ENCODE results near the gene LRCH1.

Gene LRCH1

DNA sequence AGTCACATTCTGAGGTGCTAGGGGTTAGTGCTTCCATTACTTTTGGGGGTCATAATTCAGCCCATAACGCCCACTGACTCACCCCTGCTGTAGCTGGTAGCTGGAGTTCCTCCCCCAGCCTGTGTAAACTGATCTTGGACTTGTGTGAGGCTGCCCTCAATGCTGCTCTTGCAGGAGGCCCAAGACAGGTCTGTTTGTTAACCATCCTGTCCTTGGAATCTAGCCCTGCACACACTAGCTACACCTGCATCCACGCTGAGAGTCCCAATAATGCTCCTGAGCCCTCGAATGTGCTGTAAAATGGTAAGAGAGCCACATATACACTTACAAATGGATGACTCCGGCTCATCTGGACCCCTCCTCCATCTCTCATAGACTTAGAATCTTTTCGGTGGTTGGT, 9.6 kb downstream of the LRCH1 start:
- no peak for DNase-seq (ENCODE audit: low spot score)

- no peak for DNase-seq (ENCODE audit: low spot score)
These were observed 13.1 kb downstream of the LRCH1 start for GRCh38 chr13:46565808-46566750.

DNA sequence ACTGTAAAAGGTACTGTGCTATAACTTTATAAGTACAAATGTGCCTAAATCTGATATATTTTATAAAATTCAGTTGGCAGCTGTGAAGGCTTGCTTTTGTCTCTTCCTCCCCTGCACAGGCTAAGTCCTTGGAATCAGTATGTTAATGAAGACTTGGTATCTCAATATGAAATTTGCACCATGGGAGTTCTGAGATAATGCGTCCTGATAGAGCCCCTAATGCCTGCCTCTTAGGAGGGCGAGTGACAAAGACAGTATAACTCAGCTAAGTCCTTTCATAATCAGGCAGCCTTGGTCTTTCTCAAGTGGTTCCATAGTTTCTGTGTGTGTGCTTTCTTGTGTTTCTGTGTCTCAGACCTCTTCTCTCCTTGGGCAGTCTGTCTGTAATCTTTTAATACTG, 14.7 kb downstream of the LRCH1 start:
- no peak for DNase-seq (ENCODE audit: low spot score)

- no peak for DNase-seq (ENCODE audit: low spot score)
These were observed 16.5 kb downstream of the LRCH1 start for GRCh38 chr13:46569456-46569855.

- no peak for DNase-seq (ENCODE audit: low spot score)
These were observed 17.3 kb downstream of the LRCH1 start for GRCh38 chr13:46570273-46570672.

DNA sequence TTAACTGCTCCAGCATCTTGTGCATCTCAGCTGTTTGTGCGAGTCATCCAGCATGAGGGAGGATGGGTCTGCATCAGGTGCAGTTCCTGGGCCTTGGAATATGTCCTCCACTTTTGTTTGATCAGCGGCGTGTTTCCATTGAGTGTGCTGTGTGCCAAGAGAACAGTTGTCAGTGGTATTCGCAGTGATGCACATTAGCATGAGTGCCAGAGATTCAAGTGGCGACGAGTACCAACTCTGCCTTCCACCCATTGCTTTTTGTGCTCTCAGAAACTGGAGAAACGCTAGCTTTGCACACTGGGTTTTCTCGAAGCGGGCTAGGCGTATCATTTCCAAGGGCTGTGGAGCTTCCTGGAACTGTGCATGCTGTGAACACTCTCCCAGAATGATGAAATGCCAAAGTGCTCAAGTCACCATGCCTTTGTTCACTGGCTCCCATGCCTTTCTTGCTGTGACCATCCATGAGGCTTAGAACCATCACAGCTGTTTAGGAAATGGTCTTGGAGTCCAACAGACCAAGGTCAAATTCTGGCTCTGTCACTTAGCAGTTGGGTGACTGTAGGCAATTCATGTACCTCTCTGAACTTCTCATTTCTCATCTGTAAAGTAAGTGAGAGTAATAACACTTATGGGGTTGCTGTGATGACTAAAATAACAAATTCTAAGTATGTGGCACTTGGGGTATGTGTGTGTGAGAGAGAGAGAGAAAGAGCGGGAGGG, 18.4 kb downstream of the LRCH1 start:
- DNase-seq (ENCODE audit: low spot score): peak; percentile 52

DNA sequence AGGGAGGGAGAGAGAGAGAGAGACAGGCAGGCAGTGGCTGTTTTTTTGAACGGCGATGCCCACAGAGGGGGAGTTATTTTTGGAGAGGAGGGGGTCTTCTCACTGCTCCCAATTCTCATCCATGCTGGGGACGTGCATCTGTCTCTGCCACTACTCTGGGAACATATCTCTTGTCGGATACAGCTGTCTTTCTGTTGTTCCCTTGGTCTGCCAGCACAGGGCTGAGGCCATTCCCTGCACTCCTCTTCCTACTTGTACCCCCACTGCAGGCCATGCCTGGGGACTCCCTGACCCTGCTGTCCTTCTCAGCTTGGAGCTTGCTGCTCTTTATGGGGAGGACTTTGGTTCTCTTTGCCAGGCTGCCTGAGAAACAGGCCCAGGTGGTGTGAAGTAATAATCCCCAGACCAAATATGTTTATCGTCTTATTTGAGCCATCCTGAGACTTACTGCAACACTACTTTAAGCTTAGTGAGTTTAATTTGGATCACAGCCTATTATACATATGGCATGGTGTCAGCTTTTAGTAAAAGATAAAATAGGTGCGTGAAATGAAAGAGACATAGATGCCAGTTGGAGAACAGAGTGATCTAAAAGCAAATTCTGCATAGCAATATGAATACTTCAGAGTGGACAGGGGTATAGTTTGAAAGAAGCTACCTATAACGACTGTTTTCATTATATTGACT, 19.1 kb downstream of the LRCH1 start:
- no peak for DNase-seq (ENCODE audit: low spot score)

DNA sequence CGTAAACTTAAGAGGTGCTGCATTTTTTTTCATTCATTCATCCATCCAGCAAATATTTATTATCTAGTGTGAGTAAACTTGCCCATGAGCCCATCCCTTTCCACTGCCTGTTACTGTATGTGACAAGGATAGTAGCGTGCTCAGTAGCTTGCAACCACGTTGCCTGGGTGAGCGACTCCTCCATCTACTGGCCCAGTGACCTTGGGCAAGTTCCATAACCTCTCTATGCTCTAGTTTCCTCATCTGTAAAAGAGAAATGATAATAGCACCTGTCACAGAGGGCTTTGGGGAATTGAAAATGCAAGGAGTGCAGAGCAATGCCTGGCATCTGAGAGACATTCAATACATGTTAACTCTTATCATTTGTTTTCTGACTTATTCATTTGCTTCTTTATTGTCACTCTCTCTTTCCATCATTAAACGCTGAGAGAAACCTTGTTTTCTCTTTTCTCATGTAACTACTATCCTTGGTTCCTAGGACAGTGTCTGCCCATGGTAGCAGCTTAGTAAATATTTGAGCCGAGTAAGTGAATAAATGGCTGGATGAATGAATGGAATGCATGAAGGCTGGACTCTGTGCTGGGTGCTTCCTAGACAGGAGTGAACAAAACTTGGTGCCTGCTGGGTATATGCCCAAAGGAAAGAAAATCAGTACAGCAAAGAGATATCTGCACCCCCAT, 19.9 kb downstream of the LRCH1 start:
- no peak for DNase-seq (ENCODE audit: low spot score)

DNA sequence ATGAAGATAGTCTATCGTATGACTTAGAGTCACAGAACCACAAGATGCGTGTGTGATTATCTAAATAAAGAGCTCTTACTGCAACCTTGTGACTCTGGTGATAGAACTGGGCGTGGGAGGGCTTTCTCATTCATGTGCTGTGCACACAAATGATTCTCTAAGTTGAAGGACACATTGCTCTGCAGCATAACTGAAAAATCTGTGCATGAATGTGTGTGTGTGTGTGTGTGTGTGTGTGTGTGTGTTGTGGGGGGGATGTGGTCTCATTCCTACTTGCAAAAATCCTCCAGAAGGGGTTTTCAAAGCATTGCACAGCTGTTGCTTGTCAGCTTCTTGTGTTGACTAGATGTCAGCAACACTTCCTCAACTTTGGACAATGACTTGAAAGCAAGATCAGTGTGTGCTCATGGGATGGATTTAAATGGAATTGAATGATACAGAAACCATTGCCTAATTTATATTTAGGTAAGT, 22.4 kb downstream of the LRCH1 start:
- peak; percentile 15 for DNase-seq (ENCODE audit: low spot score)

DNA sequence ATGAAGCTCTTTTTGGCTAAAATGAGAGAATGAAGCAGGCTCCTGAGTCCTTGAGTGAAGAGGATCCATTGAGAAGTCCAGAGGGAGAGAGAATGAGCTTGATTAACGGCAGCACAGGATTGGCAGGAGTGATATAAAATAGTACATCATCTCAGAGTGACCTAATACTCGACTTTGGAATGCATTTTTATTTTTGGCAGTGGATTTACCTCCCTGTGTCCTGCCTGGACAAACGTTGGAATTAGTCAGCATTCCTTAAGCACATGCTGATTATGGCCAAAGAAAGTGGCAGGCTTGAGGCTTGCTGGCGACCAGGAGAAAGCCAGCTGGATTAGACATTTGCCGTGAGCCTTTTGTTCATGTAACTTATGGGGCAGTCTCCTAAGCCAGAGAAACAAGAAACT, 22.9 kb downstream of the LRCH1 start:
- peak; percentile 66 for DNase-seq (ENCODE audit: low spot score)

DNA sequence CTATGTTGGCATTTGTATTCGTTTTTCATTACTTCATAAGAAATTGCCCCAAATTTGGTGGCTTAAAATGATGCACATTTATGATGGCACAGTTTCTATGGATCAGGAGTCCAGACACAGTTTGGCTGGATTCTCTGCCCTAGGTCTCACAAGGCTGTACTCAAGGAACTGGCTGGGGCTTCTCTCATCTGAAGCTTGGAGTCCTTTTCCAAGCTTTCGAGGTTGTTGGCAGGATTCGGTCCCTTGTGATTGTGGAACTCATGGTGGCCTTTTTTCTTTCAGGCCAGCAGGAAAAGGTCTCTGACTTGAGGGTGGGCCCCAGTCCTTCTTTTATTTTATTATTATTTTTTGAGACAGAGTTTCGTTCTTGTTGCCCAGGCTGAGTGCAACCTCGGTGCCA, 23.8 kb downstream of the LRCH1 start:
- DNase-seq (ENCODE audit: low spot score): no peak

DNA sequence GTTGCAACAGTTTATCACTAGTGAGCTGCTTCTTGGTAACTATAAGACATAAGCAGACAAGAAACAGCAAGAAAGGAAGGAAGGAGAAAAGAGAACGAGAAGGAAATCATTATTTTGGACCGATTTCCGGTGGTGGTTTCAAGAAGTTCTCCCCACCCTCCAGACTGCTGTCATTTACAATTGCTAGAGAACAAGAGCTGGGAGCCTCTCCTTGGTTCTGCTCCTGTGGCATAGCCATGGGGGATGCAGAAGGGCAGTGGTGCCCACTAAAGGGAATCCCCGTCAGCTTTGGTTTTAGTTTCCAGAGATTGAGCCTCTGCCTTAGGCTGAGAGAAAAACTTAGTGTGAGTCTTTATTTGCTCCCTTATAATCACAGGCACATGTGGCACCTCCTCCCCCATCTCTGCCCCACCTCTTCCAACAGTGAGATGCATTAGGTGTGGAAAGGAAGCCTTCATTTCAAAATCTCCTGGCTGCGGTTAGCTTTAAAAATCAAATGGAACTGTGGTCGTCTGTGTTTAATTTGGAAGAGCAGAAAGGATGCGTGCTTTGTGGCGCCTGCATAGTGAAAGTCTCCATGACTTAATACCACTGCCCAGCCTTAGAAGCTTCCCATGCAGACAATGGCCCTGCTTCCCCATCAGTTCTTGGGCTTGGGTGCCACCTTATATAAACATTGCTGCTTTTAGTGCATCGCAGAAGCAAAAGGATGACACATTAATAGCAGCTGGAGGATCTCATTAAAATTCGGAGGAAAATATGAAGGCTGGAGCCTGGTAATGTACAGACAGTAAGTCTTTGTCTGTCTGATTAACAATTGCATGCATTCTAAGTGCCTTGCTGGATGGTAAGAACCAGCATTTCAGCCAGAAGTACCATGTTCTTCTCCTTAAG, 25.0 kb downstream of the LRCH1 start:
- no peak for DNase-seq (ENCODE audit: low spot score)

DNA sequence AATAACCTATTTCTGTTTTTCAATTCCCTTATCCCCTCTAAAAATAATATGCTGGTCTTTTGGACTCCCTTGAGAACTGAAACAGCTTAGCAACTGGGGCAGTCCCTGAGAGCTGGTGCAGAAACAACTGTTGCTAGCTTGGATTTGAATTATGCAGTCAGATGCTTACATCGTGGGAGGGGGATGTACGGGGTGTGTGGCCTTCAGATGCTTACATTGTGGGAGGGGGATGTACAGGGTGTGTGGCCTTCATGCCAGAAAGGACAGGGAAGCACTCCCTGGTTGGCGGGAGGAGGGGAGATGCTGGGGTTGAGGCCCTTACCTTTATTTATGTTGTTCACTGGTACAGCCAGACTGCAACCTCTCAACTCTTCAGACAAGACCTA, 25.6 kb downstream of the LRCH1 start:
- no peak for DNase-seq (ENCODE audit: low spot score)

DNA sequence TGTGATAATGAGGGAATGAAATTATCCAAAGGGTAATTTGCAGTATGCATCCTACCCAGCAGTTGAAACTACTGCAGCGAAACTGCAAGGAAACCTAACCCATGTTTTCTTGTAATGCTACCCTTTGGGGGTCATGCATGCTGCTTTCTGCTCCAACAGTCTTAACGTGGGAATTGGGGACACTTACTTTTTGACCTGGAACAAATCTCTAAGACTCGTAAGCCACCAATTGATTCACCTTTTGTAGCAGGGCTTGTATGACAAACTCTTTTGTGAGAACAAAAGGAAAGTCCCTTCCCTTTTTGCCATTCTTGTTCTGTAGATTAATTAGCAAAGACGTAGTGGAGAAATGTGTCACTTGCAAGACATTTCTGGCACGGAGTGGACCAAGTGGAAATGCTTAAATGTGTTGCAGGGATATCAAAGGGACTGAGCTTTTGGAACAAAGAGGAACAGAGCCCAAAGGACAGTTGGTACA, 27.4 kb downstream of the LRCH1 start:
- no peak for DNase-seq (ENCODE audit: low spot score)

GRCh38 chr13:46582190-46582589, 29.2 kb downstream of the LRCH1 start:
- no peak for DNase-seq (ENCODE audit: low spot score)

DNA sequence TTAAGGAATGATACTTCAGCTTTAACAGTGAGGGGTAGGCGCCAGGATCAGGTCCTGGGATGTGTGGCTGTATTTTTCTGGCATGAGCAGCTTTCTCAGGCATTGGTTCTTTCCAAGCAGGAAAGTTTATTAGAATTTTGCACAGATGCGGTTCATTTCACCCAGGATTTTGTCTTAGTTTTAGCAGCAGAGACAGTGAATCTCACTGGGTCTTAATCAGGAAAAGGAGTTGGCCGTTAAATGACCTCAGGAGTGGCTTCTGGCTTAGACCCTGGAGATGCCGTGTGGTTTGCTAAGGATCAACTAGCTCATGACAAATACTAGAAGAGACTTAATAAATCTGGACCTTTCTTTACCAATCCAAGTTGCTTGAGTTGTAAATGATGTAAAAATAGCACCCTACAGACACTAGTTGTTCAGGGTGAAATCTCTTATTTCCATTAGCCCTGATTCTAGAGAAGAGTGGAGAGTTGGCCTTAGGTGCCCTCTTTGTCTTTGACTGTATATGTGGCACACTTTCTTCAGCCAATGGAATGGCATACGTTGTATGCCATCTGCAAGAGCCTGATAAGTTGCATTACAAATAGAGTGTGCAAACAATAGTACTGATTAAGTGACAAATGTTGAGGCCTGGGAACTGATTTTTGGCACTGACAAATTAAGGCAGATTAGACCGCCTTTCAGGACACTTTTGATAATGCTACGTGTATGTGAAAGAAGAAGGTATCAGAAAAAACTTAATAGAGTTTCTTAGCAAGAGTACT, 34.0 kb downstream of the LRCH1 start:
- DNase-seq (ENCODE audit: low spot score): no peak

GRCh38 chr13:46587807-46588418, 34.9 kb downstream of the LRCH1 start:
- no peak for DNase-seq (ENCODE audit: low spot score)

GRCh38 chr13:46592385-46592784, 39.4 kb downstream of the LRCH1 start:
- DNase-seq (ENCODE audit: low spot score): no peak

GRCh38 chr13:46593398-46593797, 40.4 kb downstream of the LRCH1 start:
- DNase-seq (ENCODE audit: low spot score): no peak

Data from AG08396 (cell line).